Measurements from ENCODE around the gene ZNF213. TPM values are rescaled to one million over a fixed set of nuclear protein-coding genes. Genes with fewer than 3 reads are reported as not detected.

ZNF213 gene
- total and polyA plus RNA-seq, 2 donors from 2014 or later: 5.6 to 12.5 TPM

DNA sequence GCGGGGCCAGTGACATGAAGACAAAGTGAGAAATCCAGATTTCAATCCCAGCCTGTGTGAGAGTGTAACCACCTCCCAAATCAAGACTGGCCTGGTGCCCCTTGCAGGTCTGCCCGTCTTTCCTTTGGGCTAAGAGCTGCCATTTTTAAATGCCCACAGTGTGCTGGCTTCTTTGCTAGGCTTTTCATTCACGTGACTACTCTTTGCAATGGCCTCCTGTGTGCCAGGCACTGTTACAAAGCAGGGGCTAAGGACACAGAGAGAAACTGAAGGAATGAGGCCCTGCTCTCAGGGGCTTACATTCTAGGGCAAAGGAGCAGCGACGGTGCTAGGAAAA is 35.5 kb upstream of the ZNF213 start:
- peaks cover 0 to 9% (median 0%) of the 10 kb centered on the region in 3 donors for H3K4me1 ChIP-seq (ENCODE audit: control insufficient read depth in 2 of 3, insufficient read depth in 2 of 3, low read depth in 1 of 3, low read length in 3 of 3)
- TF ChIP-seq, protein P1, sequence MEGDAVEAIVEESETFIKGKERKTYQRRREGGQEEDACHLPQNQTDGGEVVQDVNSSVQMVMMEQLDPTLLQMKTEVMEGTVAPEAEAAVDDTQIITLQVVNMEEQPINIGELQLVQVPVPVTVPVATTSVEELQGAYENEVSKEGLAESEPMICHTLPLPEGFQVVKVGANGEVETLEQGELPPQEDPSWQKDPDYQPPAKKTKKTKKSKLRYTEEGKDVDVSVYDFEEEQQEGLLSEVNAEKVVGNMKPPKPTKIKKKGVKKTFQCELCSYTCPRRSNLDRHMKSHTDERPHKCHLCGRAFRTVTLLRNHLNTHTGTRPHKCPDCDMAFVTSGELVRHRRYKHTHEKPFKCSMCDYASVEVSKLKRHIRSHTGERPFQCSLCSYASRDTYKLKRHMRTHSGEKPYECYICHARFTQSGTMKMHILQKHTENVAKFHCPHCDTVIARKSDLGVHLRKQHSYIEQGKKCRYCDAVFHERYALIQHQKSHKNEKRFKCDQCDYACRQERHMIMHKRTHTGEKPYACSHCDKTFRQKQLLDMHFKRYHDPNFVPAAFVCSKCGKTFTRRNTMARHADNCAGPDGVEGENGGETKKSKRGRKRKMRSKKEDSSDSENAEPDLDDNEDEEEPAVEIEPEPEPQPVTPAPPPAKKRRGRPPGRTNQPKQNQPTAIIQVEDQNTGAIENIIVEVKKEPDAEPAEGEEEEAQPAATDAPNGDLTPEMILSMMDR (IDR thresholded peaks at IDR 0.05; ENCODE audit: borderline replicate concordance, extremely low read depth, insufficient read depth): no peak
- no peaks in the 10 kb centered on the region for H3K27me3 ChIP-seq (ENCODE audit: control insufficient read depth, insufficient read depth, low read length)
- no peak overlapping the region for H3K27ac ChIP-seq (ENCODE audit: low read depth in 2 of 2, low read length in 2 of 2)
- DNase-seq (no peak), FAIRE-seq (no peak)
- no peaks in the 10 kb centered on the region for H3K9me3 ChIP-seq (ENCODE audit: control insufficient read depth in 2 of 3, insufficient read depth in 1 of 3, low read length in 3 of 3)
- no peak overlapping the region for H3K9ac ChIP-seq (ENCODE audit: low read length in 3 of 3)
- no peak overlapping the region for H3K4me3 ChIP-seq (ENCODE audit: low read length in 3 of 3)
- intact Hi-C loops (cut with DNase I): no loop called here
- H3K36me3 ChIP-seq (ENCODE audit: control insufficient read depth in 2 of 3, insufficient read depth in 3 of 3, low read length in 3 of 3): no peaks in the 10 kb centered on the region

DNA sequence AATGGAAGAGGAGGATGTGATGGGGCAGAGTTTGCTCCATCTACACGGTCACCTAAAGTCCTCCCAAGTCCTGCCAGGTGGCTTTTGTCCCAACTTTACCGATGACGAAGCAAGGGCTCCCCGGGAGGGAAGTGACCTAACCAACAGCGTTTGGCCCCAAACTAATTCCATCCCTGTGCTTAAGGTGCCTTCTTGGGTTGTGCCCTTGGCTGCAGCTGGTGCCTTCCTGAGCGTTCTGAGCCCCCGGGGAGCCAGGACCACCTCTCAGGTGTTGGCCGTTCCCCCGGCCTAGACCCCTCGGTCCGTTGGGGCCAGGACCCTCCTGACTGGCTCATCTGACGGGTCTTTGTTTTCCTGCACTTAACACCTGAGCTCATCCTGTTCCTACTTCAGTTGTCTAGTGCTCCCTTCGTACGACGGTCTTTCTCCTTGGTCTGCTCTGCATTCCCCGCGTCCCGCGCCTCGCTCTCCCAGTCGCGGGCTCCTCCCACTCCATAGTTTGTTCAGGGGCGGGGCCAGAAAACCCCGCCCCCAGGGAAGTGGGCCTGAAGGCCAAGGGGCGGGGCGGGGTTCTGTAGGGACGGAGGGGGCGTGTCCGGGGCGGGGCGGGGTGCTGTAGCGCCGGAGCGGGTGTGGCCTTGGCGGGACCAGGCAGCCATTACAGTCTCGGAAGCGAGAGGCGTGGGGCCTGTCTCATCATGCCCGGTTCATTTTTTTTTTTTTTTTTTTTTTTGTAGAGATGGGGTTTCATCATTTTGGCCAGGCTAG is 34.9 kb upstream of the ZNF213 start:
- Histone ChIP-seq H3K9ac (ENCODE audit: low read length in 3 of 3) (no peak overlapping the region), H3K27ac (ENCODE audit: low read depth in 2 of 2, low read length in 2 of 2) (no peak overlapping the region), H3K27me3 (ENCODE audit: control insufficient read depth, insufficient read depth, low read length) (no peaks in the 10 kb centered on the region), H3K4me3 (ENCODE audit: low read length in 3 of 3) (peak overlapping the region in 2 of 3 donors; percentile 13 to 32), H3K9me3 (ENCODE audit: control insufficient read depth in 2 of 3, insufficient read depth in 1 of 3, low read length in 3 of 3) (no peaks in the 10 kb centered on the region), H3K4me1 (ENCODE audit: control insufficient read depth in 2 of 3, insufficient read depth in 2 of 3, low read depth in 1 of 3, low read length in 3 of 3) (peaks cover 0 to 9% (median 0%) of the 10 kb centered on the region in 3 donors), H3K36me3 (ENCODE audit: control insufficient read depth in 2 of 3, insufficient read depth in 3 of 3, low read length in 3 of 3) (no peaks in the 10 kb centered on the region)
- intact Hi-C loops (cut with DNase I): no loop called here
- no peak for FAIRE-seq
- peak; percentile 91 to 97 (median 95) for DNase-seq
- TF ChIP-seq, protein P1 (IDR thresholded peaks at IDR 0.05; ENCODE audit: borderline replicate concordance, extremely low read depth, insufficient read depth): no peak

DNA sequence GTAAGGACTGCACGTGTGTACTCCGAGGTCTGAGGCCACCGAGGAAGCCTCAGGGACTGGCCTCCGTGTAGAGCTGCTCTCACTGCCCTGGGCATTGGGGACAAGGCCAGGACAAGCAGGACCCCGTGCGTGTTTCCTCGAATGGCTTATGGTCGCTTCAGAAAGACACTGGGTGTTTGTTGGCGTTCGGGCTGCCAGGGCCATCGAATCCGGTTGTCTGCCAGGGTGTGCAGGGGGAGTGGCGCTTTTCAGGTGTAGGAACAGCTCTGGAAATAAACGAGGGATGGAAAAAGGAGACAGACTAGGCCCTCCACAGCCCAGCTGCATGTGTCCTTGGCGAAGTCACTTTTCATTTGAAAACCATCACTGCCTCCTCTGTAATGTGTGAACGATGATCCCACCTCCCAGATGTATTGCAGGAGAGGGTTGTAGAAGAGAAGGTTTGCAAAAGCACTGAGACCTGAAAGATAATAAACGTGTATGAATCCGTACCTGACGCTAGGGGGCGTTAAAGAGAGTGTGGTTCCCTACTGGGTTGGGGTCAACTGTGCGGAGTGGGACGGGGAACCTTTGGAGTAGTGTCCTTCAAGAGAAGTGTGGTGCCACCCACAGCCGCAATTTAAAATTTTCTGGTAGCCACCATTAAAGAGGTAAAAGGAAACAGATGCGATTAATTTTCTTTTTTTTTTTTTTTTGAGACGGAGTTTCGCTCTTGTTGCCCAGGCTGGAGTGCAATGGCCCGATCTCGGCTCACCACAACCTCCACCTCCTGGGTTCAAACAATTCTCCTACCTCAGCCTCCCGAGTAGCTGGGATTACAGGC is 33.6 kb upstream of the ZNF213 start:
- peaks cover 0 to 9% (median 0%) of the 10 kb centered on the region in 3 donors for H3K4me1 ChIP-seq (ENCODE audit: control insufficient read depth in 2 of 3, insufficient read depth in 2 of 3, low read depth in 1 of 3, low read length in 3 of 3)
- DNase-seq: peak in 1 of 5 donors; percentile 11
- intact Hi-C loops (cut with DNase I): no loop called here
- H3K4me3 ChIP-seq (ENCODE audit: low read length in 3 of 3): no peak overlapping the region
- H3K27me3 ChIP-seq (ENCODE audit: control insufficient read depth, insufficient read depth, low read length): no peaks in the 10 kb centered on the region
- no peak overlapping the region for H3K27ac ChIP-seq (ENCODE audit: low read depth in 2 of 2, low read length in 2 of 2)
- no peaks in the 10 kb centered on the region for H3K9me3 ChIP-seq (ENCODE audit: control insufficient read depth in 2 of 3, insufficient read depth in 1 of 3, low read length in 3 of 3)
- no peak for FAIRE-seq
- TF ChIP-seq, protein P1 (IDR thresholded peaks at IDR 0.05; ENCODE audit: borderline replicate concordance, extremely low read depth, insufficient read depth): peak; percentile 33
- no peak overlapping the region for H3K9ac ChIP-seq (ENCODE audit: low read length in 3 of 3)
- H3K36me3 ChIP-seq (ENCODE audit: control insufficient read depth in 2 of 3, insufficient read depth in 3 of 3, low read length in 3 of 3): no peaks in the 10 kb centered on the region

Measured in kidney (tissue), 14 donors.